C4-2B (cell line): Measurements from ENCODE around the gene PLA2G3.

Experiments
- ZFX ChIP-seq: fragments of 450-650 bp; IDR thresholded peaks from 2 replicates; pipeline ENCODE4 v1.6.1; 2017
- TF ChIP-seq, protein P1 (sequence below): fragments of 450-650 bp; conservative IDR thresholded peaks from 2 replicates; pipeline ENCODE4 v1.5.1; 2017; ENCODE audit warnings: mild to moderate bottlenecking

DNA sequence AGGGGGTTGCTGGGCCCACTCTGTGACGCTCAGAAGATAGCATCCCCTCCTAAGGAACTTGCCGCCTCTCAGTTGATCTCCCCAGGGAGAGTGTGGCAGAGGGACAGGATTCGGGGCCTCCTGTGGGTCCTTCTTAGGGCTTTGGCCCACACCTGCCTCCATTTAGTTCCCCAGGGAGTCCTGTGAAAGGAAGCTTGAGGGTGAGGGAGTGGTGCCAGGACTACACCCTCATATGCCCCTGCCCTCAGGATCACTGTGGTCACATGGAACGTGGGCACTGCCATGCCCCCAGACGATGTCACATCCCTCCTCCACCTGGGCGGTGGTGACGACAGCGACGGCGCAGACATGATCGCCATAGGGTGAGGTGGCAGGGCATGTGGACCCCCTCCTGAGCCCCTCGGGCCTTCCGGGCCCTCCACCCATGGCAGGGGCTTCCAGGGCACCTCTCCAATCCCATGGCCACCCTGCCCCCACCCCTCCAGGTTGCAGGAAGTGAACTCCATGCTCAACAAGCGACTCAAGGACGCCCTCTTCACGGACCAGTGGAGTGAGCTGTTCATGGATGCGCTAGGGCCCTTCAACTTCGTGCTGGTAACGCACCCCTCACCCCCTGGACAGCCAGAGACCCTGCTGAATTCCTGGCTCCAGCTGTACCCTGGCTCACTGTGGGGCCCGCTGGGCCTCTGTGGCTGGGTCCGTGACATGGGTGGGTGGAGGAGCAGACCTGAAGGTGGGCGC is 14.0 kb downstream of the PLA2G3 start:
- TF ChIP-seq, protein P1, sequence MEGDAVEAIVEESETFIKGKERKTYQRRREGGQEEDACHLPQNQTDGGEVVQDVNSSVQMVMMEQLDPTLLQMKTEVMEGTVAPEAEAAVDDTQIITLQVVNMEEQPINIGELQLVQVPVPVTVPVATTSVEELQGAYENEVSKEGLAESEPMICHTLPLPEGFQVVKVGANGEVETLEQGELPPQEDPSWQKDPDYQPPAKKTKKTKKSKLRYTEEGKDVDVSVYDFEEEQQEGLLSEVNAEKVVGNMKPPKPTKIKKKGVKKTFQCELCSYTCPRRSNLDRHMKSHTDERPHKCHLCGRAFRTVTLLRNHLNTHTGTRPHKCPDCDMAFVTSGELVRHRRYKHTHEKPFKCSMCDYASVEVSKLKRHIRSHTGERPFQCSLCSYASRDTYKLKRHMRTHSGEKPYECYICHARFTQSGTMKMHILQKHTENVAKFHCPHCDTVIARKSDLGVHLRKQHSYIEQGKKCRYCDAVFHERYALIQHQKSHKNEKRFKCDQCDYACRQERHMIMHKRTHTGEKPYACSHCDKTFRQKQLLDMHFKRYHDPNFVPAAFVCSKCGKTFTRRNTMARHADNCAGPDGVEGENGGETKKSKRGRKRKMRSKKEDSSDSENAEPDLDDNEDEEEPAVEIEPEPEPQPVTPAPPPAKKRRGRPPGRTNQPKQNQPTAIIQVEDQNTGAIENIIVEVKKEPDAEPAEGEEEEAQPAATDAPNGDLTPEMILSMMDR: no peak
- TF ChIP-seq ZFX: no peak
